GM19193 (cell line): ENCODE data around the gene NPHP3.

ENCODE experiments used
- POLR2A ChIP-seq: IDR thresholded peaks from 4 replicates; pipeline ENCODE4 v1.6.1; 2011; ENCODE audit not compliant: insufficient read depth, insufficient read length; ENCODE audit errors: extremely low read depth

Gene NPHP3

GRCh38 chr3:132659365-132660051 lies 62.7 kb downstream of the NPHP3 start, which contains the start of gene ACAD11:
ACAD11 (minus strand) TSS chr3:132659809; CDS start chr3:132659751, 58 bp downstream.
- no peak for TF ChIP-seq POLR2A

- TF ChIP-seq POLR2A = no peak
These were observed 63.2 kb downstream of the NPHP3 start for GRCh38 chr3:132659000-132659364.

GRCh38 chr3:132657869-132658747 lies 64.1 kb downstream of the NPHP3 start:
- no peak for TF ChIP-seq POLR2A

DNA sequence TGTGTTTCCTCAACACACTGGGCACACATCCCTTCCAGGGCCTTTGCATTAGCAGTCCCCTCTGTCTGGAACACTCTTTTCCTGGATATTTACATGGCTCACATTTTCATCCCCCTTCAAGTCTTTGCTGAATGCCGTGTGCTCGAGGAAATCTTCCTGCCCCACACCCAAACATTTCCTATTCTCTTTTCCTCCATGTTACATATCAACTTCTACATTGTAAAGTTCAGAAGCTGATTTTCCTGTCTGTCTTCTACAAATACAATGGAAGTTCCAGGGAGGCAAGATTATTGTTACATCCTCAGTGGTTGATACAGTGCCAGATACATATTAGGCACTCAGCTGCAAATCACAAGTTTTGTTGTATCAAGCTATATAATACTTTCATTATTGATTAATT lies 66.7 kb downstream of the NPHP3 start:
- no peak for TF ChIP-seq POLR2A

DNA sequence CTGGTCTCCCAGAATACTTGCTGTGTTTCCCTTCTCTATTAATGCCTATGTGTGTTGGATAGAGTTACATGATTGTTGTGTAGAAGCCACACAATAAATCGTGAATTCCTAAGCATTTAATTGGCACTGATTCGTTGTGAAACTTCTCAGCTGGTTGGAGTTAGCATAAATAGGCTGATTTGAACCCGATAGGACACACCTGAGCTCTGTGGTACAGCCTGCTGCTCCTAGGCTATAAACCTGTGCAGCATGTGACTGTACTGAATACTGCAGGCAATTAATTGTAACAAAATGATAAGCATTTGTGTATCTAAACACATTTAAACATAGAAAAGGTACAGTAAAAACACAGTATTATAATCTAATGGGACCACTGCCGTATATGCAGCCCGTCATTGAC lies 67.5 kb downstream of the NPHP3 start:
- no peak for TF ChIP-seq POLR2A

GRCh38 chr3:132654190-132654589 lies 68.0 kb downstream of the NPHP3 start:
- no peak for TF ChIP-seq POLR2A

- TF ChIP-seq POLR2A = no peak
These were observed 69.5 kb downstream of the NPHP3 start for GRCh38 chr3:132652640-132653270.

GRCh38 chr3:132650153-132650552 lies 72.1 kb downstream of the NPHP3 start:
- no peak for TF ChIP-seq POLR2A

DNA sequence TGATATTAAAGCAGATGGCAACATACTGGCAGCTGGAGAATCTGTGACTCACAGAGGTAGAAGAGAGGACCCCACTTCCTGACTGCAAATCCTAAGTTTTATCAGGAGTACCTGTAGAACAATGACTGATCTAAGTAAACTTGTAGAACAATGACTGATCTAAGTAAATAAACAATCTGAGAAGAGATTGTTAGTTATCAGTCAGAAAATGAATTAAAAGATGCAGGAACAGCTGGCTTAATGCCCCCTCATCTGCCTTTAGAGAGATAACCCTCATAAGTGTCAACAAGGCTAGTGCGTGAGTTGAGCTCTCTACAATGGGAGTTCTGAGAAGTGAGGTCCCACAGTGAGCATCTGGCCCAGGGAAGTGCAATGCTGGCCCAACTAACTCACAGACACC lies 77.2 kb downstream of the NPHP3 start:
- no peak for TF ChIP-seq POLR2A

DNA sequence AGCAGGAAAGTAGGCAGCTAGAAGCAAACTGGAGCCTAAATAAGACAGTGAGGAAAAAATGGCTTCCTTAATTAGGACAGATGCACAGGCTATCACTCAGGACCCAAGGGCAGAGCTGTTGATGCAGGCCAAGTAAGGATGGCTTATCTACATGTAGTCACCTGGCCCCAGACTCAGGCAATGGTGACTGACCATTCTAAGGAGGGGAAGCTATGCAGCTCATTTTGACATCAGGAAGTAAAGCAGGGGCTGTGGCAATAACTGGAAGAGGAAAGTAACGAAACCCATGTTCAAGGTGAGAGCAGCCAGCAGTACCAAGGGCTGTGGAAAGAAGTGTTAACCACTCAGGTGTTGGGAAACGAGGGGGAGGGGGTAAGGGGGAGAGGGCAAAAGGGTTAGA lies 78.8 kb downstream of the NPHP3 start:
- TF ChIP-seq POLR2A = no peak

GRCh38 chr3:132642539-132642847 lies 79.7 kb downstream of the NPHP3 start:
- TF ChIP-seq POLR2A = no peak

GRCh38 chr3:132641837-132642538 lies 80.2 kb downstream of the NPHP3 start:
- TF ChIP-seq POLR2A = no peak

DNA sequence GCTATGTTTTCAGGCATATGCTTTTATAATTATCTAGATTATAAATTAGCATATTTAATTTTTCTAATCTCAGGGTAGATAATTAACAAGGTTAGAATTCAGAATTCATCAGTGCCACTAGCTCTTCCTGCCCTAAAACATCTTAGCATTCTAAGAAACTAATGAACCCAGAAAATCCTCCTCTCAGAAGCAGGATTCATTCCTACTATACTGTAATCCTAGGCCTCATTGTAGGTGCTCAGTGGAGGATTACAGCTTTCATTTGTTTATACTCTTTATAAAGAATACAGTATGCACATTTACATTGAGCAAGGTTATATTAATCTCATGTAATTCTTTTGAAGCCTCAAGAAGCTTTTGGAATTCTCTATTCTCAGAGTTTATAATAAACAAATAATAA lies 83.5 kb downstream of the NPHP3 start:
- no peak for TF ChIP-seq POLR2A

- no peak for TF ChIP-seq POLR2A
These were observed 84.6 kb downstream of the NPHP3 start for GRCh38 chr3:132637590-132637989.

DNA sequence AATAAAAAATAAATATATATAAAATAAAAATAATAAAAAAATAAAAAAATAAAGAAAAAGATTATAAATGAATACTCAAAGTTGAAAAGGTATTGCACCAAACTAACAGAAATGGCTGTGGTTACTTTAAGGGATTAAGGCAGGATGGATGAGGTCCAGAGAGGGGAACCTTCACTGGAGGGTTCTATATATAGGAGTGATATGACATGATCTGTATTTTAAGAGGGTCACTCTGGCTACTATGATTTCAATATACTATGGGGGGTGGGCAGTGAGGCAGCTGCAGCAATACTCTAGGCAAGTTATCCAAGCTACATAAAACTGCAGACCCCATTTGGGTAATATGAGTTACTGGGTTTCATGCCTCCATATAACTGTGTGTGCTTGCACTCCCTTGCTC lies 87.2 kb downstream of the NPHP3 start:
- TF ChIP-seq POLR2A = no peak
